HG03571 (cell line): ENCODE results near the gene RORB.

ENCODE experiments used
- ATAC-seq: cut with Tn5 transposase; IDR thresholded peaks from one replicate; pipeline ENCODE4 v1.9.1; 2021; ENCODE audit not compliant: unreplicated experiment

The RORB gene

GRCh38 chr9:74589576-74589975 lies 92.4 kb downstream of the RORB start:
- peak; percentile 52 for ATAC-seq

- ATAC-seq: no peak
These were observed 98.2 kb downstream of the RORB start for GRCh38 chr9:74595286-74595685.

- ATAC-seq: no peak
These were observed 101.7 kb downstream of the RORB start for GRCh38 chr9:74598874-74599273.

GRCh38 chr9:74609671-74610405 lies 112.7 kb downstream of the RORB start:
- no peak for ATAC-seq

DNA sequence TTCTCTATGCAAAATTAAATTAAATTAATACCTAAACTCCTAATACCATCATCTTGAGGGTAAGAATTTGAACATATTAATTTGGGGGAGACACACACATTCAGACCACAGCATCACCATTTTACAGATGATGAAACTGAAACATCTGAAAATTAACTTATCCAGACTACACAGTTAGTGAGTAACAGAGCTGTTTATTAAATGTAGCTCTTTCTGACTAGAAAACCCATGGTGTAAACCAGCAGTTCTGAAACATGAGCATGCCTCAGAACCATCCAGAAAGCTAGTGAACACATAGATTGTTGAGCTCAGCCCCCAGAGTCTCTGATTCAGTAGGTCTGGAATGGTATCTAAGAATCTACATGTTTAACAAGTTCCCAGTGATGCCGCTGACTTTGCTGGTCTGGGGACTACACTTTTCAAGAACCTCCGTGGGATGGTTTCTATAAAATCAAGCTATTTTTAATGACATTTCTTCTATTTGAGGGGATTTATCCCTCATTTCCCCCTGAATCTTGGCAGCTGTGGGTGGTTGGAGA lies 113.5 kb downstream of the RORB start:
- ATAC-seq: peak; percentile 44

DNA sequence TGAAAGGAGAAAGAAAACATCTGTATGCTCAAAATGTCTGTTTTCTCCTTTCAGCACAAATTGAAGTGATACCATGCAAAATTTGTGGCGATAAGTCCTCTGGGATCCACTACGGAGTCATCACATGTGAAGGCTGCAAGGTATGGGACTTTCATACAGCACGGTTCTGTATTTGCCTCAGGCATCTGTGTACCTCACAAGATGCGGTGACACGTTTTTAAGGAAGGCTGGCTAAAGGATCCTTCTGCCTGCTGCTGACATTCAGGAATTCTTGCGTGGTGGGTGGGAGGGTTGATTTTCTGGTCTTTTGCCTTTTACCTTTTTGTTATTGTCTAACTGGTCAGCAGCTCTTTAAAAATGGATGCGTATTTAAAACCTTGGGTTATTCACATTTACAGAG lies 133.1 kb downstream of the RORB start:
- ATAC-seq: no peak

GRCh38 chr9:74639112-74639511 lies 142.0 kb downstream of the RORB start:
- no peak for ATAC-seq

DNA sequence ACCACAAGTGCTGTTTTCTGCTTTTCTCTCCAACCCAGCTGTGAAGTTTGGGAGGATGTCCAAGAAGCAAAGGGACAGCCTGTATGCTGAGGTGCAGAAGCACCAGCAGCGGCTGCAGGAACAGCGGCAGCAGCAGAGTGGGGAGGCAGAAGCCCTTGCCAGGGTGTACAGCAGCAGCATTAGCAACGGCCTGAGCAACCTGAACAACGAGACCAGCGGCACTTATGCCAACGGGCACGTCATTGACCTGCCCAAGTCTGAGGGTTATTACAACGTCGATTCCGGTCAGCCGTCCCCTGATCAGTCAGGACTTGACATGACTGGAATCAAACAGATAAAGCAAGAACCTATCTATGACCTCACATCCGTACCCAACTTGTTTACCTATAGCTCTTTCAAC lies 145.2 kb downstream of the RORB start:
- no peak for ATAC-seq

- ATAC-seq: no peak
These were observed 146.3 kb downstream of the RORB start for GRCh38 chr9:74643303-74643923.

DNA sequence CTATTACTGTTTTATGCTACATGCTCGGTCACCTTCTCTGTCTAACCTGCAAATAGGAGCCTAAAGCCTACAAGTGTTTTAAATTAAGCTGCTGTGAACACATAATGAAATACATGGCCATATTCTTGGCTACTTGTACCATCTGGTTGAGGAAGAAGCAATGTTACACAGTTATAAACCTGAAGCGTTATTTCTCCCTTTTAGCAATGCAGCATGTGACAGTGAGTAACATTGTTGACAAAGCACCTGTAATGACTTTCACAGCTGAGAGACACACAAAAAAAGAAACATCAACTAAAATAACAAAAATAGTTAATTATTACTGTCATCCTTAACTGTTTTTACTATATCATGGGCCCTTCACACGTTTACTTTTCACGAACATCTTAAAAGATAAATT lies 146.9 kb downstream of the RORB start:
- no peak for ATAC-seq

GRCh38 chr9:74645007-74645639 lies 148.0 kb downstream of the RORB start:
- ATAC-seq: no peak

- ATAC-seq: no peak
These were observed 156.4 kb downstream of the RORB start for GRCh38 chr9:74653410-74654080.

GRCh38 chr9:74662674-74663073 lies 165.5 kb downstream of the RORB start:
- ATAC-seq: no peak

GRCh38 chr9:74663439-74663838 lies 166.3 kb downstream of the RORB start:
- ATAC-seq: no peak

DNA sequence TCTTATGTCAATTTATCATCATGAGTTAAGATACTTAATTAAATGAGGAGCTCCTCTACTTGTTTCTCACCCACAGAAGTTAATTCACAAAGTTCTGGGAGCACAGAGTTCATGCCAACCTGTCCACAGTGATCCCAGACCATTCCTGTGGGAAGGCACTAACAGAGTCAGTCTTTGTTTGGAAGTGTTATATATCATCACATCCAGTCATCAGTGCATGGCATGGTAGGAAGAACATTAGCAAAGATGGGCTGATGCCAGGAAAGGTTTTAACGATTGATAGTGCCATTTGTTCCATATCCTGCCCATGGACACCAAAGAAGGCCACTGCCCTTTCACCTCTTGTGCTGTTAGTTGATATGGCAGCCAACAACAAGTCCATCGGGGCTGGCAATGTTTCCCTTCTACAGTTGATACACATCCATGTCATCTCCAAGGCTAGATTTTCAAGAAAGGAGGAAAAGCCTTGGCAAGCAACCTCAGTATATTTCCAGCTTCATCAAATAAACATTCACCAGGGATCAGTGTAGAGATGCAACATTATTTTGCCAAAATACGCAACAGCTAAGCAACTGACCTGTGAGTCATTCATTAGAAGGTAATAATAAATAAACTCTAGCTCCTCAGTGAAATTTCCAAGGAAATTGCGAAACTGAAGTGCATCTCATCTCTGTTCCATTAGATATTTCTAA lies 169.6 kb downstream of the RORB start:
- no peak for ATAC-seq

- ATAC-seq: no peak
These were observed 175.1 kb downstream of the RORB start for GRCh38 chr9:74672237-74672636.

DNA sequence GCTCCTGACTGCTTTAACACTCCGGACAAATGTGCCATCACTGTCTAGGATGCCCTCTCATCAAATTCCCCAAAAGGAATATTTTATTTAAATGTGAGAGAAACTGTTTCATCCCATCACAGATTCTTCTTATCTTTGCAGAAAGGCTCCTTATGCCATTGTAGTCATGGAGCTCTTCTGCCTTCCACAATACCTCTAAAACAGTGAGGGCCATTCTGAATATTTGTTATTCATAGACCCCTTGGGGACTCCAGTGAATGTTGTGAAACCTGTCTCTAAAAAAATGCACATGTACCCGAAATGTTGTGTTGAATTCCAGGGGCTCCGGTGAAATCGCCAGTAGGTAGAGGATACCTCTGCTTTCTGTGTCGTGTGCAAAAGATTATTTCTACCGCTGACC lies 176.9 kb downstream of the RORB start:
- ATAC-seq: no peak

DNA sequence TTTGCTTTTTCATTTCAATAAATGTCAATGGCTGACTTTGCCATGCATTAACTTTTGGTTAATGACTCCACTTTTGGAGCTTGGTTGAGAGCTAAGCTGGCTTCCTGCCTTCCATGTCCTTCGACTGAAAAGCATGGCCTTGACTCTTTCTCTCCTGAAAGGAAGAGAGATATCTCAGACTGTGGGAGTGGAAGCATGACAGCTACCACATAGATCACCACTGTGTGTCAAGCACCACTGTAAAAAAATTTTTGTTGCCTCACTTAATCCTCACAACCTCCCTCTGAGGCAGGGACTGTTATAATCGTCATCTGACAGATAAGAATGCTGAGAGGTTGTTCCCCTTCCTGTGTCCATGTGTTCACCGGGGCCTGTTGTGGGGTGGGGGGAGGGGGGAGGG lies 184.8 kb downstream of the RORB start:
- ATAC-seq: no peak

- no peak for ATAC-seq
These were observed 186.2 kb downstream of the RORB start for GRCh38 chr9:74683322-74683721.

DNA sequence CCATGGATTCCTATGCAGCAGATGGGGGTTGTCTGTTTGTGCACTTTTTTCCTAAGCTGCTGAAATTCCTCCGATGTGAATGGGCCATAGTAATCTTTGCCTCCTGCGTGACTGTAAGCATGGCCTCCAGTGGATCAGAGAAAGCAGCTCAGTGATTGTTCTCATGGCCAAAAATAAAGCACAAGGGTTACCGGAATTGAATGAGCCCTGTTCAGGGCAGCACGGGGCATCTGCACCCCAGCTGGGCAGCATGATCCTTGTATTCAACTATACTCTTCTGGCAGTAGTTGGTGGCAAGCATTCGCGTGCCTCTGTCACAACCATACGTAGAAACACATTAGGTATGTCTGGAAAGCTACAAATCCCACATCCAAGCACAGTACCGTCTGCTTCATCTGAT lies 193.9 kb downstream of the RORB start:
- ATAC-seq: no peak

- no peak for ATAC-seq
These were observed 199.4 kb downstream of the RORB start for GRCh38 chr9:74696520-74696919.
